ENCODE measurements around the gene TFDP1.

Gene TFDP1

GRCh38 chr13:113654175-113654560 lies 69.6 kb downstream of the TFDP1 start:
- Histone ChIP-seq H3K36me3 (ENCODE audit: control insufficient read depth, insufficient read depth, low read length) (no peaks in the 10 kb centered on the region), H3K27me3 (ENCODE audit: control insufficient read depth, insufficient read depth, low read length) (no peaks in the 10 kb centered on the region), H3K27ac (ENCODE audit: low read depth, low read length) (no peak overlapping the region), H3K4me3 (ENCODE audit: low read depth, low read length) (no peak overlapping the region), H3K4me1 (ENCODE audit: control insufficient read depth, insufficient read depth, low read length) (no peaks in the 10 kb centered on the region), H3K9me3 (ENCODE audit: control insufficient read depth, insufficient read depth, low read length) (no peaks in the 10 kb centered on the region), H3K9ac (ENCODE audit: low read depth, low read length) (no peak overlapping the region)

- Histone ChIP-seq H3K27me3 (ENCODE audit: control insufficient read depth, insufficient read depth, low read length) (no peaks in the 10 kb centered on the region), H3K36me3 (ENCODE audit: control insufficient read depth, insufficient read depth, low read length) (no peaks in the 10 kb centered on the region), H3K27ac (ENCODE audit: low read depth, low read length) (no peak overlapping the region), H3K9ac (ENCODE audit: low read depth, low read length) (no peak overlapping the region), H3K4me3 (ENCODE audit: low read depth, low read length) (no peak overlapping the region), H3K9me3 (ENCODE audit: control insufficient read depth, insufficient read depth, low read length) (no peaks in the 10 kb centered on the region), H3K4me1 (ENCODE audit: control insufficient read depth, insufficient read depth, low read length) (no peaks in the 10 kb centered on the region)
Observed at GRCh38 chr13:113654591-113655345, 70.2 kb downstream of the TFDP1 start.

GRCh38 chr13:113655346-113656002 lies 70.9 kb downstream of the TFDP1 start:
- H3K27ac ChIP-seq (ENCODE audit: low read depth, low read length): no peak overlapping the region
- H3K4me3 ChIP-seq (ENCODE audit: low read depth, low read length): no peak overlapping the region
- no peak overlapping the region for H3K9ac ChIP-seq (ENCODE audit: low read depth, low read length)
- no peaks in the 10 kb centered on the region for H3K9me3 ChIP-seq (ENCODE audit: control insufficient read depth, insufficient read depth, low read length)
- no peaks in the 10 kb centered on the region for H3K36me3 ChIP-seq (ENCODE audit: control insufficient read depth, insufficient read depth, low read length)
- H3K27me3 ChIP-seq (ENCODE audit: control insufficient read depth, insufficient read depth, low read length): no peaks in the 10 kb centered on the region
- H3K4me1 ChIP-seq (ENCODE audit: control insufficient read depth, insufficient read depth, low read length): no peaks in the 10 kb centered on the region

- H3K36me3 ChIP-seq (ENCODE audit: control insufficient read depth, insufficient read depth, low read length): no peaks in the 10 kb centered on the region
- no peak overlapping the region for H3K9ac ChIP-seq (ENCODE audit: low read depth, low read length)
- H3K9me3 ChIP-seq (ENCODE audit: control insufficient read depth, insufficient read depth, low read length): no peaks in the 10 kb centered on the region
- no peak overlapping the region for H3K27ac ChIP-seq (ENCODE audit: low read depth, low read length)
- no peak overlapping the region for H3K4me3 ChIP-seq (ENCODE audit: low read depth, low read length)
- no peaks in the 10 kb centered on the region for H3K4me1 ChIP-seq (ENCODE audit: control insufficient read depth, insufficient read depth, low read length)
- no peaks in the 10 kb centered on the region for H3K27me3 ChIP-seq (ENCODE audit: control insufficient read depth, insufficient read depth, low read length)
Observed at GRCh38 chr13:113656003-113656588, 71.5 kb downstream of the TFDP1 start.

- H3K9me3 ChIP-seq (ENCODE audit: control insufficient read depth, insufficient read depth, low read length): no peaks in the 10 kb centered on the region
- H3K4me1 ChIP-seq (ENCODE audit: control insufficient read depth, insufficient read depth, low read length): no peaks in the 10 kb centered on the region
- no peak overlapping the region for H3K27ac ChIP-seq (ENCODE audit: low read depth, low read length)
- H3K4me3 ChIP-seq (ENCODE audit: low read depth, low read length): no peak overlapping the region
- H3K27me3 ChIP-seq (ENCODE audit: control insufficient read depth, insufficient read depth, low read length): no peaks in the 10 kb centered on the region
- H3K36me3 ChIP-seq (ENCODE audit: control insufficient read depth, insufficient read depth, low read length): no peaks in the 10 kb centered on the region
- no peak overlapping the region for H3K9ac ChIP-seq (ENCODE audit: low read depth, low read length)
Observed at GRCh38 chr13:113656831-113657671, 72.5 kb downstream of the TFDP1 start.

- Histone ChIP-seq H3K36me3 (ENCODE audit: control insufficient read depth, insufficient read depth, low read length) (no peaks in the 10 kb centered on the region), H3K9ac (ENCODE audit: low read depth, low read length) (no peak within 1 kb of the TSS), H3K4me1 (ENCODE audit: control insufficient read depth, insufficient read depth, low read length) (no peaks in the 10 kb centered on the region), H3K9me3 (ENCODE audit: control insufficient read depth, insufficient read depth, low read length) (no peaks in the 10 kb centered on the region), H3K4me3 (ENCODE audit: low read depth, low read length) (no peak within 1 kb of the TSS), H3K27me3 (ENCODE audit: control insufficient read depth, insufficient read depth, low read length) (no peaks in the 10 kb centered on the region), H3K27ac (ENCODE audit: low read depth, low read length) (no peak within 1 kb of the TSS)
Observed at GRCh38 chr13:113657851-113658741, 73.5 kb downstream of the TFDP1 start, which contains the start of gene ATP4B. Gene ATP4B (minus strand): TSS chr13:113658198. CDS start chr13:113658144, 54 bp downstream.

- Histone ChIP-seq H3K9ac (ENCODE audit: low read depth, low read length) (no peak overlapping the region), H3K27me3 (ENCODE audit: control insufficient read depth, insufficient read depth, low read length) (no peaks in the 10 kb centered on the region), H3K9me3 (ENCODE audit: control insufficient read depth, insufficient read depth, low read length) (no peaks in the 10 kb centered on the region), H3K36me3 (ENCODE audit: control insufficient read depth, insufficient read depth, low read length) (no peaks in the 10 kb centered on the region), H3K4me3 (ENCODE audit: low read depth, low read length) (no peak overlapping the region), H3K27ac (ENCODE audit: low read depth, low read length) (no peak overlapping the region), H3K4me1 (ENCODE audit: control insufficient read depth, insufficient read depth, low read length) (no peaks in the 10 kb centered on the region)
Observed at GRCh38 chr13:113658836-113659235, 74.3 kb downstream of the TFDP1 start.

GRCh38 chr13:113659337-113659736 lies 74.8 kb downstream of the TFDP1 start:
- Histone ChIP-seq H3K27ac (ENCODE audit: low read depth, low read length) (no peak overlapping the region), H3K9me3 (ENCODE audit: control insufficient read depth, insufficient read depth, low read length) (no peaks in the 10 kb centered on the region), H3K36me3 (ENCODE audit: control insufficient read depth, insufficient read depth, low read length) (no peaks in the 10 kb centered on the region), H3K27me3 (ENCODE audit: control insufficient read depth, insufficient read depth, low read length) (no peaks in the 10 kb centered on the region), H3K4me1 (ENCODE audit: control insufficient read depth, insufficient read depth, low read length) (no peaks in the 10 kb centered on the region), H3K4me3 (ENCODE audit: low read depth, low read length) (no peak overlapping the region), H3K9ac (ENCODE audit: low read depth, low read length) (no peak overlapping the region)

- no peak overlapping the region for H3K27ac ChIP-seq (ENCODE audit: low read depth, low read length)
- H3K4me3 ChIP-seq (ENCODE audit: low read depth, low read length): no peak overlapping the region
- no peaks in the 10 kb centered on the region for H3K4me1 ChIP-seq (ENCODE audit: control insufficient read depth, insufficient read depth, low read length)
- H3K9ac ChIP-seq (ENCODE audit: low read depth, low read length): no peak overlapping the region
- no peaks in the 10 kb centered on the region for H3K36me3 ChIP-seq (ENCODE audit: control insufficient read depth, insufficient read depth, low read length)
- H3K9me3 ChIP-seq (ENCODE audit: control insufficient read depth, insufficient read depth, low read length): no peaks in the 10 kb centered on the region
- H3K27me3 ChIP-seq (ENCODE audit: control insufficient read depth, insufficient read depth, low read length): no peaks in the 10 kb centered on the region
Observed at GRCh38 chr13:113660066-113660465, 75.5 kb downstream of the TFDP1 start.

- no peaks in the 10 kb centered on the region for H3K36me3 ChIP-seq (ENCODE audit: control insufficient read depth, insufficient read depth, low read length)
- H3K9ac ChIP-seq (ENCODE audit: low read depth, low read length): no peak overlapping the region
- no peak overlapping the region for H3K4me3 ChIP-seq (ENCODE audit: low read depth, low read length)
- no peak overlapping the region for H3K27ac ChIP-seq (ENCODE audit: low read depth, low read length)
- no peaks in the 10 kb centered on the region for H3K27me3 ChIP-seq (ENCODE audit: control insufficient read depth, insufficient read depth, low read length)
- no peaks in the 10 kb centered on the region for H3K9me3 ChIP-seq (ENCODE audit: control insufficient read depth, insufficient read depth, low read length)
- H3K4me1 ChIP-seq (ENCODE audit: control insufficient read depth, insufficient read depth, low read length): no peaks in the 10 kb centered on the region
Observed at GRCh38 chr13:113661509-113661908, 77.0 kb downstream of the TFDP1 start.
